Small intestine (tissue), 7 donors: ENCODE data around the gene PHF1. TPM values are rescaled to one million over a fixed set of nuclear protein-coding genes. Genes with fewer than 3 reads are reported as not detected.

Experiments
- DNase-seq, 2 donors: peaks; one replicate each; pipeline versions ENCODE4 v3.0.0 to v3.0.0-alpha.2; 2013
- FAIRE-seq: peaks from 2 replicates; lab custom pipeline; 2012; peaks lifted over from hg19 to GRCh38; lab: Jason Lieb, UNC
- H3K27ac ChIP-seq, 3 donors: one replicate each; pipeline ENCODE4 v1.5.1; 2013; ENCODE audit warnings: low read length in 2 of 3, mild to moderate bottlenecking in 2 of 3, control low read depth in 1 of 3, inconsistent platforms in 1 of 3, low read depth in 1 of 3, moderate library complexity in 1 of 3
- H3K27me3 ChIP-seq, 3 donors: one replicate each; pipeline ENCODE4 v1.6.1; 2013; ENCODE audit warnings: low read length in 3 of 3, inconsistent platforms in 1 of 3; ENCODE audit not compliant: control insufficient read depth in 3 of 3, insufficient read depth in 3 of 3
- H3K36me3 ChIP-seq, 3 donors: one replicate each; pipeline ENCODE4 v1.6.1; 2013; ENCODE audit warnings: low read length in 3 of 3, inconsistent platforms in 1 of 3, low read depth in 1 of 3, mild to moderate bottlenecking in 1 of 3, moderate library complexity in 1 of 3; ENCODE audit not compliant: control insufficient read depth in 3 of 3, insufficient read depth in 2 of 3
- H3K4me1 ChIP-seq, 3 donors: one replicate each; pipeline ENCODE4 v1.6.1; 2013; ENCODE audit warnings: low read length in 2 of 3, inconsistent platforms in 1 of 3, low read depth in 1 of 3, mild to moderate bottlenecking in 1 of 3, moderate library complexity in 1 of 3; ENCODE audit not compliant: control insufficient read depth in 3 of 3, insufficient read depth in 2 of 3
- H3K4me3 ChIP-seq, 3 donors: one replicate each; pipeline ENCODE4 v1.5.1; 2013; ENCODE audit warnings: low read length in 3 of 3, control low read depth in 1 of 3, inconsistent platforms in 1 of 3, low read depth in 1 of 3, mild to moderate bottlenecking in 1 of 3, moderate library complexity in 1 of 3
- H3K9me3 ChIP-seq, 2 donors: one replicate each; pipeline ENCODE4 v1.6.1; 2013; ENCODE audit warnings: low read depth in 1 of 2, low read length in 1 of 2; ENCODE audit not compliant: control insufficient read depth in 2 of 2, insufficient read depth in 1 of 2
- whole genome bisulfite sequencing, 3 donors: extraction: QIAGEN DNeasy Blood & Tissue Kit; methylation state at CpG; one replicate each; pipeline ENCODE4 v1.1.7; 2013; 5-methylcytosine and 5-hydroxymethylcytosine counted together
- polyA plus RNA-seq, 4 donors: library from polyadenylated mRNA; stranded (reverse) in 3 of 4; unstranded in 1 of 4; fragments of 200-250 nt in 3 of 4; fragments of 120-200 nt in 1 of 4; gene quantifications; one replicate each; pipeline versions ENCODE4 v1.2.1 to v1.2.3, GENCODE V29; 2013
- donor health status: healthy with polysubstance abuse.
- donor health status: control.
- donor health status: control.
- donor health status: Bipolar disorder and iron deficiency.
- donor health status: healthy.

The PHF1 gene
- polyA plus RNA-seq, 4 donors, result 32.2 to 67.6 (median 44.3) TPM

DNA sequence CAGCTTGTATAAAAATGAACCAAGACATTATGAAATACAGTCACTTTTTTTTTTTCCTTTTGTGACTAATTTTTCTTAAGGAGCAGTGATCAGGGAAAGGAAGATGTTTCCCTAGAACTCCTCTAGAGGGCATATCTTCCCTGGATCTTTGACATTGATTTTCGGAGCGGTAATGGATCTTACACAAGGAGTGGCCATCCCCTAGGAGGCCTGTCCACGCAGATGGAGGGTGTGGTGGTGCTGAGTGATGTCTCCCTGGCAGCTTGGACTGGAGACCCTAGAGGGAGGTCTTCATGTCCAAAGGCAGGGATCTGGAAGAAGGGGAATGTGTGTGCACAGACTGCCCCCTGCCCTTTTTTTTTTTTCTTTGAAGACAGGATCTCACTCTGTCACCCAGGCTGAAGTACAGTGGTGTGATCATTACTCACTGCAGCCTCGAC is 26.2 kb upstream of the PHF1 start:
- no peaks in the 10 kb centered on the region for H3K9me3 ChIP-seq
- FAIRE-seq (no peak), DNase-seq (peak; percentile 33 to 41)
- H3K36me3 ChIP-seq, result no peaks in the 10 kb centered on the region
- no peak overlapping the region for H3K4me3 ChIP-seq
- peaks cover 0 to 5% (median 0%) of the 10 kb centered on the region in 3 donors for H3K4me1 ChIP-seq
- H3K27me3 ChIP-seq, result no peaks in the 10 kb centered on the region
- H3K27ac ChIP-seq, result no peak overlapping the region
- WGBS, 3 donors, result 16 to 36% (median 32%) methylated on average over 4 of the region's 4 CpGs

DNA sequence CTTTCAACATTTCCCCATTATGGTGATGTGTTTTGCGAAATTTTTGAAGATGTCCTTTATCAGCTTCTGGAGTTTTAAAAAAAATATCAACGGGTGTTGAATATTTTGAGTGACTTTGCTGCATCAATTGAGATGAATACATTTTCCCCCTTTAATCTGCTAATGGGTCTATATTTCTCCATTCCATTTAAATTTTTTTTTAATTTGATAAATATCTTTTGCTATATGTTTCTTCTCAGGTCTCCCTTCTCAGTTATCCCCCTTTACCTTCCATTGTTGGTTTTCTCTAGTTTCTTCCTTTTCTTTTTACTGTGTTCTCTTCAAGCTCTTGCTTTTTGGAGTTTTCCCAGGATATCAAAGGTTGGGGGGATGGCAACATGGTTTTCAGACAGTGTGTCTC is 20.6 kb upstream of the PHF1 start:
- Histone ChIP-seq H3K27ac (peak overlapping the region in 1 of 3 donors; percentile 91), H3K4me3 (no peak overlapping the region), H3K27me3 (no peaks in the 10 kb centered on the region), H3K9me3 (no peaks in the 10 kb centered on the region), H3K36me3 (no peaks in the 10 kb centered on the region), H3K4me1 (peaks cover 0 to 15% (median 0%) of the 10 kb centered on the region in 3 donors)
- no peak for DNase-seq
- FAIRE-seq, result no peak
- WGBS, 3 donors, result 88 to 94% (median 92%) methylated on average over 2 of the region's 2 CpGs

DNA sequence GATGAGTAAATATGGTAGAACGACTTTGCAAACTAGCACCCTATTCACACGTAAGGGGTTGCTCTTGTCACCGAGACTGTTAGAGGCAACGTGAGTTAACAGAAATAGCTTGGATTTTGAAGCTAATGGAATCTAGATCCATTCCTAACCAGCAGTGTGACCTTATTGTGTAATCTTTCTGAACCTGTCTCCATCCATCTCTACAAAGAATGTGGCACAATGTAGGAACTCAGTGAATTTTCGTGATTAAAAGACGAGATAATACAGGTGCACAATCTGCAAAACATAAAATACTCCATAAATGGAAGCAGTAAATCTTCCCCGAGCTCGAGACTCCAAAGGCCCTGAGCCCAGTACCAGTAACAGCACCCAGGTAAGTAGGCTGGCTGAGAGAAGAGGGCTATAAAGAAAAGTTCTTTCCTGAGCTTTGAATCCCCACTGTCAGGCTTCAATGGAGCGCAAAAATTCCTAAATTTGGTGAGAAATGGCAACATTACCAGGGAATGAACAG is 20.0 kb upstream of the PHF1 start:
- Histone ChIP-seq H3K27ac (peak overlapping the region; percentile 86 to 91 (median 87)), H3K27me3 (no peaks in the 10 kb centered on the region), H3K4me1 (peaks cover 0 to 15% (median 0%) of the 10 kb centered on the region in 3 donors), H3K9me3 (no peaks in the 10 kb centered on the region), H3K4me3 (no peak overlapping the region), H3K36me3 (no peaks in the 10 kb centered on the region)
- DNase-seq (no peak), FAIRE-seq (no peak)
- WGBS, 3 donors, result 79 to 89% (median 80%) methylated on average over 9 of the region's 9 CpGs

DNA sequence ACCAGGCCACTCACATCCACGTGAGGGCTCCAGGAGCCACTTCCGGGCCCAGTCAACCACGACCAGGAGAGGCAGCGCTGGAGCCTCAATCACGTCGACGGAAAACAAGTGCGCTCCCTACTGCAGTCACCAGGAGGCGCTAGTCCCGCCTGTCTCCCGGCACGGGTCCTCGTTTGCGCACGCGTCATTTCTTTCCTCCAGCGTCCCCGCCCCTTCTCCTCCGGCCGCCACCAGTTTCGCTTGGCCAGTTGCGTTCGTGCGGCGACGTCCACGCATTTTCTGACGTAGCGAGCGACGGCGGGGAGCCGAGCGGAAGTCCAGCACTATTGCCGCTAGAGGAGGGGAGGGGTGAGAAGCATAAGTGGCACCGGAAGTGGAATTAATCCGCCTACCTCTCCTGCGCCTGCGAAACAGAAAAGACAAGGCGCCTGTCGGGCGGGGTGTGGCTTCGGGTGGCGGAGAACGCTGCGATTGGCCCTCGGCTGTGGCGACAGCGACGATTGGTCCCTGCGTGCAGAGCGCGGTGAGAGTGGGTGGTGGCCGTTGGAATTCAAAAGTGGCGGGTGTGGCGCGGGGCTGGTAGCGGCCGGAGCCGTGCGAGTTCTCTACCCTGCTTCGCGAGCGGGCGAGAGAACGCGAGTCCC is 19.4 kb upstream of the PHF1 start, which contains the start of gene KIFC1:
Gene KIFC1 (plus strand): TSS at position 546 of the 644 bp plus-strand sequence. CDS start 163 bp downstream, outside the sequence.
- H3K27me3 ChIP-seq, result no peaks in the 10 kb centered on the region
- peak within 1 kb of the TSS; percentile 86 to 91 (median 87) for H3K27ac ChIP-seq
- no peaks in the 10 kb centered on the region for H3K36me3 ChIP-seq
- H3K4me3 ChIP-seq, result peak within 1 kb of the TSS in 2 of 3 donors; percentile 63 to 74
- WGBS, 3 donors, result 0 to 1% (median 0%) methylated on average over 65 to 67 of the region's 67 CpGs
- H3K9me3 ChIP-seq, result no peaks in the 10 kb centered on the region
- FAIRE-seq (peak; percentile 41), DNase-seq (peak; percentile 100)
- peaks cover 0 to 15% (median 0%) of the 10 kb centered on the region in 3 donors for H3K4me1 ChIP-seq

DNA sequence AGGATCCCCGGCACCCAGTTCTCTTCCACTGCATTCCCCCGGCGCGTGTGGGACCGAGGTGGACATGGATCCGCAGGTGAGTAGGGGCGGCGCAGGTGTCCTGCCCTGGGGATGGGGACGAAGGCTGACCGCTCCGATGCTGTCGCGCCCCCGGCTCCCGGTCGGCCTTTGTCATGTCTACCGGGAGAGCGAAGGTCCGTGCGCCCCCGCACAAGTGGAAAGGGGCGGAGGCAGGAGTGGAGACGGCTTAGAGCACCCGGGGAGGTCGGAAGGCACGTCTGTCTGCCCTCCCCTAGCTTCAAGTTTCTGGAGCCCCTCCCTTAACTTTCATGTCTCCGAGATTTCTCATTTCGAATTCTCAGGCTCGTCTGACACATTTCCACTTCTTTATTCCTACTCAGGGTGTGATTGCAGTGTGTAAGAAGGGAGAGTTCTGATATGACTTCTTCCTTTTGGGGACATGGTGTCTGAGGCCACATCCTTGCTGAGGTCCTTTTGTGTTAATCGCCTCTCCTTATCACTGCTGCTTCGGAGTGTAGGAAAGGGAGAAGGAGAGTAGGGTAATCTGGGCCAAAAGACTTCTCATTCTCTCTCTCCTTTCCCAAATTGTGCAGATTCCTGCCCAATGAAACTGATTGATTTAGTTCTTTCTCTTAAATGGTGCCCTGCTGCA is 18.8 kb upstream of the PHF1 start:
- Histone ChIP-seq H3K36me3 (no peaks in the 10 kb centered on the region), H3K4me1 (peaks cover 0 to 15% (median 0%) of the 10 kb centered on the region in 3 donors), H3K27me3 (no peaks in the 10 kb centered on the region), H3K4me3 (peak overlapping the region in 2 of 3 donors; percentile 63 to 74), H3K9me3 (no peaks in the 10 kb centered on the region), H3K27ac (peak overlapping the region; percentile 34 to 87 (median 70))
- FAIRE-seq (no peak), DNase-seq (peak; percentile 28 to 45)
- WGBS, 3 donors, result 0 to 1% (median 0%) methylated on average over 29 to 31 of the region's 31 CpGs

DNA sequence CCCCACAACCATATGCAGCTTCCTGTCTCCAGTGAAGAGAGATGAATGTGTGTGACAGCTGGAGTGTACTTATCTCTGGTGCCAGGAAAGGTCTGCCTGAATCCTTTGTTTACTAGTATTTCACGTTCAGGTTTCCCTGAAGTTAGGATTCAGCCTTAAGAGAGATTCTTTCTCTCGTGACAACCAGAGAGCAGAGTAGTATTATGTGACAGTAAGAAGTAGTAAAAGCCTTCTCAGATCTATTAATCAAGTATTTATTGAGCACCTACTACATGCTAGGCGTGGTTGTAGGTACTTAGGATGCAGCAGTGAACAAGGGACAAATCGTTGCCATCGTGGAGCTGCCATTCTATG is 18.2 kb upstream of the PHF1 start:
- no peak for DNase-seq
- peak overlapping the region in 2 of 3 donors; percentile 63 to 74 for H3K4me3 ChIP-seq
- no peaks in the 10 kb centered on the region for H3K27me3 ChIP-seq
- FAIRE-seq, result no peak
- peaks cover 0 to 15% (median 0%) of the 10 kb centered on the region in 3 donors for H3K4me1 ChIP-seq
- WGBS, 3 donors, result 17 to 32% (median 21%) methylated on average over 5 of the region's 5 CpGs
- H3K27ac ChIP-seq, result peak overlapping the region in 2 of 3 donors; percentile 70 to 87
- peaks cover 0 to under 1% (median 0%) of the 10 kb centered on the region in 3 donors for H3K36me3 ChIP-seq
- no peaks in the 10 kb centered on the region for H3K9me3 ChIP-seq

DNA sequence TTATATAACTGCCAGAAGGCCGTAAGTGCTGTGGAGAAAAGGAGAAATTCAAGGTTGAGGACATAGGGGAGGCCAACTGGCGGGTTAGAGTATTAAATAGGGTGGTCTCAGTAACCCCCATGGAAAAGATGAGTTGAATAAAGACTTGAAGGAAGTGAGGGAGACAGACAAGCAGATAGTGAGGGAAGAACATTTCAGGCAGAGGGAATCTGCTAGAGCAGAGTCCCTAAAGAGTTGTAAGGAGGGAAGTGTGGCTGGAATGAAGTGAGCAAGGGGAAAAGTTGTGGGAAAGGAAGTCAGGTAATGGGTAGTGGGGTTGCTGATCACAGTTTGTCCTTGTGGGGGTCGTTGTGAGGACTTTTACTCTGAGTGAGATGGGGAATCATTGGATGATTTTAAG is 17.8 kb upstream of the PHF1 start:
- no peak overlapping the region for H3K27ac ChIP-seq

DNA sequence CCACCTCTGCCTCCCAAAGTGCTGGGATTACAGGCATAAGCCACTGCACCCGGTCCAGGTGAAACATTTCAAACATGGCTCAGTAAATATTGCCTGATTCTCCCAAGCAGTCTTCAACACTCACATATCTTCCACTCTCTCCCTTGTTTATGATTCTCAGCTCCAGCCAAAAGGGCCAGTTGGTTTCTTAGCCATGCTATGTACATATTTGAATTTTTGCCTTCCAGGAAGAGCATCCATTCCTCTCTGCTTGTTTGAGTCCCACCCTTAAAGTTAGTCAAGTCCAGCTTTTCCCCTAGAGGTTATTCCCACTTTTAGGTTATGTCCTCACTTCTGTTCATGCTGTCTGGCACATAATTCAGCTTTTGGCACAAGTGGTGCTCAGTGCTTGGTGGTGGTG is 13.3 kb upstream of the PHF1 start:
- 80 to 88% (median 82%) methylated on average over 1 of the region's 1 CpG for WGBS, 3 donors
- Histone ChIP-seq H3K36me3 (peaks cover 0 to 13% (median 0%) of the 10 kb centered on the region in 3 donors), H3K27me3 (no peaks in the 10 kb centered on the region), H3K4me3 (no peak overlapping the region), H3K4me1 (peaks cover 0 to 6% (median 5%) of the 10 kb centered on the region in 3 donors), H3K9me3 (no peaks in the 10 kb centered on the region), H3K27ac (no peak overlapping the region)
- DNase-seq (no peak), FAIRE-seq (no peak)

More for the DNA sequence above, 17.8 kb upstream of the PHF1 start:
- FAIRE-seq (no peak), DNase-seq (no peak)
- peak overlapping the region in 1 of 3 donors; percentile 74 for H3K4me3 ChIP-seq
- peaks cover 0 to 4% (median 0%) of the 10 kb centered on the region in 3 donors for H3K36me3 ChIP-seq
- H3K4me1 ChIP-seq, result peaks cover 0 to 15% (median 2%) of the 10 kb centered on the region in 3 donors
- 36 to 52% (median 48%) methylated on average over 3 of the region's 3 CpGs for WGBS, 3 donors
- H3K27me3 ChIP-seq, result no peaks in the 10 kb centered on the region
- no peaks in the 10 kb centered on the region for H3K9me3 ChIP-seq
